ENCODE measurements around the gene RERGL.

The RERGL gene

DNA sequence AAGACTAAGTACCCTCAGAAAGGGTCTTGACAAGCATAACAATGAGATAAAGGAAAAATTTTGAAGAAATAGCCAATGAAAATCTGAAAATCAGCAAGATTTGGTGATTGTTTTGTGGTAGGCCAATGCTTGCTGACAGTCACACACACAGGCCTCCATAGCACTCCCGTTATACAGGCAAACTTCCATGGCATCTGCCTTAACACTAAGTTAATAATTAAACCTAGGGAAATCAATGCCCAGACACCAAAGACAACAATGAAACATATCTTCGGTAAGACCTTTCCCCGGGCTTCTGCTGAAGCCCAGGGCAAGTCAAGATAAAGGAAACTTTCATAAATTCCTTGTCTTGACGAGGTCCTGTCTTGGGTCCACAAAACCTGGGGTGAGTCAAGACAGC lies 18.6 kb upstream of the RERGL start:
- CTCF ChIA-PET = no interaction called here
- TF ChIP-seq CTCF (IDR thresholded peaks at IDR 0.05; ENCODE audit: control extremely low read depth, extremely low read depth, low read depth, missing control alignments) = no peak
- POLR2A ChIA-PET = no interaction called here
- DNase-seq (ENCODE audit: extremely low spot score) = no peak

DNA sequence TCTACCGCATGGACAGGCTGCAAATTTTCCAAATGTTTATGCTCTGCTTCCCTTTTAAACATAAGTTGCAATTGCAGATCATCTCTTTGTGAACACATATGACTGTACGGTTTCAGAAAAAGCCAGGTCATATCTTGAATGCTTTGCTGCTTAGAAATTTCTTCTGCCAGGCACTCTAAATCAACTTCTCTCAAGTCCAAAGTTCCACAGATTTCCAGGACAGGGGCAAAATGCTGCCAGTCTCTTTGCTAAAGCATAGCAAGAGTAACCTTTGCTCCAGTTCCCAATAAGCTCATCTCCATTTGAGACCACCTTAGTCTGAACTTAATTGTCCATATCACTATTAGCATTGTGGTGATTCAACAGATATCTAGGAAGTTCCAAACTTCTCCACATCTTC lies 13.6 kb upstream of the RERGL start:
- POLR2A ChIA-PET = no interaction called here
- CTCF ChIA-PET = no interaction called here
- no peak for DNase-seq (ENCODE audit: extremely low spot score)
- TF ChIP-seq CTCF (IDR thresholded peaks at IDR 0.05; ENCODE audit: control extremely low read depth, extremely low read depth, low read depth, missing control alignments) = no peak

- CTCF ChIA-PET = no interaction called here
- TF ChIP-seq CTCF (IDR thresholded peaks at IDR 0.05; ENCODE audit: control extremely low read depth, extremely low read depth, low read depth, missing control alignments) = no peak
- no peak for DNase-seq (ENCODE audit: extremely low spot score)
- POLR2A ChIA-PET = no interaction called here
Observed at GRCh38 chr12:18101043-18101442, 11.1 kb upstream of the RERGL start.

GRCh38 chr12:18084080-18084479 lies 5.9 kb downstream of the RERGL start:
- ChIA-PET POLR2A (no interaction called here), CTCF (no interaction called here)
- TF ChIP-seq CTCF (IDR thresholded peaks at IDR 0.05; ENCODE audit: control extremely low read depth, extremely low read depth, low read depth, missing control alignments) = no peak
- DNase-seq (ENCODE audit: extremely low spot score) = no peak

DNA sequence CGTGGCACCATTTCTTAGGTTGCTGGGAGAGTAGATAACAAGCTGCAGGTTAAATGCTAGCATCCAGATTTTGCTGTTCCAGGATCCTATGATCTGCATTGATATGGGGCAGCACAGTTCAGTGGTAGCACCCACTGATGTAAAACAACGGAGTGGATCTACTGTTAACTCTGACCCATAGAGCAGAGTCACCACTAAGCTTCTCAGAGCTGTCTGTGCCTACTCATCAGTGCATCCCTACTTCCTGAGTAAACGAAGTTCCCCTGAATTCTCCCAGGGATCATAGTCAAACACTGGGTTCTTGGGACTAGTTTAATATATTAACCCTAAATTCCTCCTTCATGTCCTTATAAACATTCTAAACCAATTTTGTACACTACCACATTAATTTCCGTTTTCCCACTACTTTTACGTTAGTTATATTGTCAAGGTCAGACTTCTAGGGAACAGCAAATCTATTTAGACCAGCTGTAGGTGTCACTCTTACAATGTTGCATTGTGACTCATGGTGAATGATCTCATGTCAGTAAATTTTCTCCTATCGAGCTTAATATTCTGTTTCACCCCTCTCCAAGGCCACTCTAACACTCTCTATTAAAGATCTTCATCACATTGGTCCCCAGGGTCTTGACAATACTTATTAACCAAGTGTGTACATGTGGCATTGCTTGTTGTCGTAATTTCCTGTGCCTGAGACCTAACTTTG lies 10.3 kb downstream of the RERGL start:
- CTCF ChIA-PET = no interaction called here
- no peak for DNase-seq (ENCODE audit: extremely low spot score)
- POLR2A ChIA-PET = no interaction called here
- TF ChIP-seq CTCF (IDR thresholded peaks at IDR 0.05; ENCODE audit: control extremely low read depth, extremely low read depth, low read depth, missing control alignments) = no peak

DNA sequence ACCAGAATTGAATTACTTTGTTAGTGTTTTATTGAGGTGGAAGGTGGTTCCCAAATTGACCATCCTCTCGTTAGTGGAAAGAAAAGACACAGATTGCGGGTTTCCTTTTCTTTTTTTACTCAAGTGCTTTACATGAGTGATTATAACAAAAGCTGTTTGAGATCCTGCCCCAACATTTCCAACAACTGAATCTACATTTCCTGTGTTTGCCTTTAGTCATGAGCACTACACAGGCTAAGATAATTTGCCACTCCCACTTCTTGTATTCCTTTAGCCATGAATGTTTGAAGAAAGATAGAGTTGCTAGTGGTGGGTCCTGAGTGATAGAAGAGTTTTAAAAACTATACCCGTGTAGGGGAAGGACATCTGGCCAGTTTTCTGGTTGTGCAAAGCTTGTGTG lies 16.0 kb downstream of the RERGL start:
- TF ChIP-seq CTCF (IDR thresholded peaks at IDR 0.05; ENCODE audit: control extremely low read depth, extremely low read depth, low read depth, missing control alignments) = no peak
- ChIA-PET POLR2A (no interaction called here), CTCF (no interaction called here)
- DNase-seq (ENCODE audit: extremely low spot score) = no peak

DNA sequence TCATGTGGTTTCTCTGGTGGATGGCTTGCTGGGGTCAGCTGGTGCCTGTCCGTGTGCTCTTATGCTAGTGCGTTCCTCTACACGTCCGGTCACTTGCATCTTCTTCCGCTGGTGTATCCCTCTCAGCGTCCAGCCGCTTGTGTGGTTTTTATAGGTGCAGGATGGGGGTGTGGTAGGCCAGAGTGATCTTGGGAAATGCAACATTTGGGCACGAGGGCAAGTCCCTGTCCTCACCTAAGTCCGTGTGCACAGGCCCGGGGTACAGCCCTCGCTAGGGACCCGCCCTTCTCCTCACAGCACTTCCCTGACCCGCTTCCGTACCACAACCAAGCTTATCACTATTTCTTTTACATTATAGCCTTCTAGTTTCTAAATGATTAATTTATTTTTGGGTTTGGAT lies 17.3 kb downstream of the RERGL start:
- TF ChIP-seq CTCF (IDR thresholded peaks at IDR 0.05; ENCODE audit: control extremely low read depth, extremely low read depth, low read depth, missing control alignments) = no peak
- CTCF ChIA-PET = no interaction called here
- DNase-seq (ENCODE audit: extremely low spot score) = no peak
- POLR2A ChIA-PET = no interaction called here
